GM23338 (cell line): ENCODE data around the gene RXRA. TPM values are rescaled to one million over a fixed set of nuclear protein-coding genes. Genes with fewer than 3 reads are reported as not detected.

ENCODE experiments used
- ATAC-seq: fragments of 200-7000 bp; cut with Tn5 transposase; 3 replicates; pipeline ENCODE4 v1.9.1; 2020
- DNase-seq: peaks from one replicate; pipeline ENCODE4 v3.0.0-alpha.2; 2015; ENCODE audit warnings: low spot score
- H2AFZ ChIP-seq: fragments of 200-600 bp; sonication (generic); 2 replicates; pipeline ENCODE4 v1.8.0; 2016; ENCODE audit warnings: antibody characterized with exemption, mild to moderate bottlenecking, moderate library complexity
- H3F3A ChIP-seq: fragments of 200-600 bp; sonication (generic); replicated peaks from 2 replicates; pipeline ENCODE4 v1.8.0; 2017; ENCODE audit warnings: antibody characterized with exemption, mixed run types, low read depth
- H3K27ac ChIP-seq: fragments of 200-600 bp; sonication (generic); 2 replicates; pipeline ENCODE4 v1.6.1; 2016; ENCODE audit warnings: low read depth
- H3K27me3 ChIP-seq: fragments of 200-600 bp; sonication (generic); 2 replicates; pipeline ENCODE4 v1.8.0; 2016; ENCODE audit warnings: mild to moderate bottlenecking, mixed run types, moderate library complexity; ENCODE audit not compliant: insufficient read depth
- H3K36me3 ChIP-seq: fragments of 200-600 bp; sonication (generic); 2 replicates; pipeline ENCODE4 v1.8.0; 2016; ENCODE audit warnings: mild to moderate bottlenecking; ENCODE audit not compliant: insufficient read depth
- H3K4me1 ChIP-seq: fragments of 200-600 bp; sonication (generic); 2 replicates; pipeline ENCODE4 v1.8.0; 2016; ENCODE audit warnings: mild to moderate bottlenecking, moderate library complexity; ENCODE audit not compliant: insufficient read depth
- H3K4me2 ChIP-seq: fragments of 200-600 bp; sonication (generic); 2 replicates; pipeline ENCODE4 v1.7.1; 2017; ENCODE audit warnings: mixed run types
- H3K4me3 ChIP-seq: fragments of 200-600 bp; sonication (generic); 2 replicates; pipeline ENCODE4 v1.6.1; 2016; ENCODE audit warnings: mixed run types
- H3K79me2 ChIP-seq: fragments of 200-600 bp; sonication (generic); replicated peaks from 2 replicates; pipeline ENCODE4 v1.8.0; 2017; ENCODE audit warnings: mild to moderate bottlenecking; ENCODE audit not compliant: insufficient read depth
- H3K9me2 ChIP-seq: fragments of 200-600 bp; sonication (generic); 2 replicates; pipeline ENCODE4 v1.8.0; 2017; ENCODE audit not compliant: insufficient read depth
- H4K20me1 ChIP-seq: fragments of 200-600 bp; sonication (generic); replicated peaks from 2 replicates; pipeline ENCODE4 v1.8.0; 2017; ENCODE audit warnings: mild to moderate bottlenecking; ENCODE audit not compliant: insufficient read depth
- H3K27ac Mint-ChIP-seq: 2 replicates; pipeline ENCODE4 v1.8.0; 2020; ENCODE audit warnings: inconsistent platforms, mild to moderate bottlenecking, moderate library complexity, mixed read lengths
- H3K27me3 Mint-ChIP-seq: 3 replicates; pipeline ENCODE4 v1.8.0; 2022; ENCODE audit warnings: low read depth, mild to moderate bottlenecking, moderate library complexity, mixed read lengths, inconsistent platforms; ENCODE audit not compliant: insufficient read depth, poor library complexity
- H3K36me3 Mint-ChIP-seq: 3 replicates; pipeline ENCODE4 v1.8.0; 2021; ENCODE audit warnings: low read depth, mild to moderate bottlenecking, inconsistent platforms, moderate library complexity, mixed read lengths
- H3K4me1 Mint-ChIP-seq: 3 replicates; pipeline ENCODE4 v1.8.0; 2020; ENCODE audit warnings: mild to moderate bottlenecking, inconsistent platforms, mixed read lengths
- H3K4me3 Mint-ChIP-seq: 3 replicates; pipeline ENCODE4 v1.8.0; 2021; ENCODE audit warnings: moderate library complexity, mild to moderate bottlenecking, inconsistent platforms, mixed read lengths
- H3K9me3 Mint-ChIP-seq: 3 replicates; pipeline ENCODE4 v1.8.0; 2020; ENCODE audit warnings: moderate library complexity, mild to moderate bottlenecking, inconsistent platforms, mixed read lengths
- CREB1 ChIP-seq: fragments of 250-450 bp; sonication (Bioruptor Pico); IDR thresholded peaks from 2 replicates; pipeline ENCODE4 v1.5.0; 2020; ENCODE audit warnings: low read depth, mild to moderate bottlenecking, moderate library complexity
- EZH2 ChIP-seq: fragments of 200-600 bp; sonication (generic); IDR thresholded peaks from one replicate; pipeline ENCODE4 v1.8.0; 2017; ENCODE audit warnings: antibody characterized with exemption, mild to moderate bottlenecking, low read depth; ENCODE audit not compliant: unreplicated experiment
- EZH2phosphoT487 ChIP-seq: fragments of 200-600 bp; sonication (generic); IDR thresholded peaks from one replicate; pipeline ENCODE4 v1.8.1; 2018; ENCODE audit warnings: antibody characterized with exemption; ENCODE audit not compliant: unreplicated experiment
- JUNB ChIP-seq: IDR thresholded peaks from one replicate; pipeline ENCODE4 v1.6.1; 2016; ENCODE audit warnings: antibody characterized with exemption; ENCODE audit not compliant: unreplicated experiment
- NANOG ChIP-seq: IDR thresholded peaks from 2 replicates; pipeline ENCODE4 v1.6.1; 2016; ENCODE audit warnings: antibody characterized with exemption, borderline replicate concordance
- POLR2AphosphoS5 ChIP-seq: IDR thresholded peaks from 2 replicates; pipeline ENCODE4 v1.6.1; 2016; ENCODE audit warnings: antibody characterized with exemption, low read depth
- STAT1 ChIP-seq: IDR thresholded peaks from one replicate; pipeline ENCODE4 v1.6.1; 2016; ENCODE audit warnings: antibody characterized with exemption; ENCODE audit not compliant: unreplicated experiment
- ZNF114 ChIP-seq: fragments of 250-450 bp; sonication (Bioruptor Pico); IDR thresholded peaks from 2 replicates; pipeline ENCODE4 v1.5.0; 2020; ENCODE audit warnings: mild to moderate bottlenecking, moderate library complexity
- ZNF331 ChIP-seq: fragments of 250-450 bp; sonication (Bioruptor Pico); IDR thresholded peaks from 2 replicates; pipeline ENCODE4 v1.5.0; 2020; ENCODE audit warnings: low read depth, mild to moderate bottlenecking, moderate library complexity
- polyA plus RNA-seq: library from polyadenylated mRNA; unstranded; fragments of >200 nt; fragmentation: Nextera tagmentation; extraction: Ambion mirVana; gene quantifications from 2 replicates; pipeline ENCODE4 v1.2.1, GENCODE V29; 2016
- total RNA-seq: library from RNA; depleted of rRNA; stranded (reverse); fragments of >200 nt; shearing (Covaris generic); gene quantifications from 2 replicates; pipeline ENCODE4 v1.2.3, GENCODE V29; 2014
- TF ChIP-seq, protein P1 (sequence below): IDR thresholded peaks from one replicate; pipeline ENCODE4 v1.6.1; 2018; ENCODE audit warnings: antibody characterized with exemption; ENCODE audit not compliant: unreplicated experiment
- TF ChIP-seq, protein P2 (sequence below): IDR thresholded peaks from 2 replicates; pipeline ENCODE4 v1.6.1; 2016; ENCODE audit warnings: antibody characterized with exemption
- TF ChIP-seq, protein P3 (sequence below): fragments of 250-450 bp; sonication (Bioruptor Pico); IDR thresholded peaks from 2 replicates; pipeline ENCODE4 v1.5.0; 2020; ENCODE audit warnings: mild to moderate bottlenecking, moderate library complexity
- TF ChIP-seq, protein P4 (sequence below), 2 experiments: fragments of 200-600 bp in 1 of 2; sonication (generic) in 1 of 2; conservative IDR thresholded peaks; 2 replicates each; pipeline versions ENCODE4 v1.5.1 to v1.6.1; 2016 to 2017; ENCODE audit warnings: antibody characterized with exemption in 2 of 2, low read depth in 2 of 2, mild to moderate bottlenecking in 2 of 2, moderate library complexity in 1 of 2

The RXRA gene
- total and polyA plus RNA-seq, 2 experiments from 2014 or later: 4.9 to 17.9 TPM

DNA sequence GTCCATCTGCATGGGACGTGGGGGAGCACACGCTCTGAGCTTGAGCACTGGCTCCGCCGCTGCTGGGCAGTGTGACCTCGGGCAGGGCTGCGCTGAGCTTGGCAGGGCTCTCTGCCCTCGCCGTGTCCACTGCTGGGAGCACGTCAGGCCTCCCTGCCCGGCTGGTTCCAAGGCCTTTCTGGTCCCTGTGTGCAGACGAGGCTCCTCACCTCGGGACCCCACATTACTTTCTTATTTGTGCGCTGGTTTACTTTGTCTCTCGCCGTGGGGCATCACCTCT is 43.9 kb downstream of the RXRA start (continued):
- TF ChIP-seq CREB1 (CRISPR knock-in tag): no peak
- no peak for TF ChIP-seq EZH2

DNA sequence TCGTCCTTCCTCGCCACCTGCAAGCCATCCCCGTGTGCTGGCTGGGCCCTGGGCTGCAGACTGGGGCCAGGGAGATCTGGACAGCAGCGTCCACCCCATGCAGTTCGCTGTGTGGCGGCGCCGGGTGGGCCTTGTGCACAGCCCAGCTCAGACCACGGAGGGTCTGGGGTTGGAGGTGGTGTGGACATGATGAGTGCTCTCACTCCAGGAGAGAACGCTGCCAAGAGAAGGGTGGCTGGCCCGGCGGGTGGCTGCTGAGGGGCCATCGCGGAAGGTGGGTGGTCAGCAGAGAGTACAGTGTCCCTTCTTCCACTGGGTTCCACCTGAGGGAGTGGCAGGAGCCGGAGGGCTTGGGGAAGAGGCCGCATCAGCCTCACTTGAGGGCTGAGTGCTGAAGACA is 44.4 kb downstream of the RXRA start:
- H3K4me2 ChIP-seq: no peak overlapping the region
- H2AFZ ChIP-seq: no peak overlapping the region
- Mint-ChIP-seq H3K4me1 (peaks cover 8% of the 10 kb centered on the region), H3K27ac (no peak overlapping the region; the same call in 1 of the 2 replicates), H3K9me3 (no peaks in the 10 kb centered on the region), H3K36me3 (no peaks in the 10 kb centered on the region), H3K27me3 (peaks cover 4% of the 10 kb centered on the region), H3K4me3 (no peak overlapping the region)
- H3K4me3 ChIP-seq: no peak overlapping the region
- no peaks in the 10 kb centered on the region for H3K36me3 ChIP-seq
- DNase-seq: no peak
- H3K27me3 ChIP-seq: no peaks in the 10 kb centered on the region
- H3K4me1 ChIP-seq: no peaks in the 10 kb centered on the region
- no peak overlapping the region for H3K27ac ChIP-seq
- no peak for ATAC-seq
- TF ChIP-seq CREB1 (CRISPR knock-in tag) (no peak), STAT1 (no peak), JUNB (no peak), POLR2AphosphoS5 (no peak), EZH2phosphoT487 (no peak), ZNF114 (CRISPR knock-in tag) (no peak), EZH2 (no peak), ZNF331 (no peak), NANOG (no peak)
- TF ChIP-seq, protein P1, sequence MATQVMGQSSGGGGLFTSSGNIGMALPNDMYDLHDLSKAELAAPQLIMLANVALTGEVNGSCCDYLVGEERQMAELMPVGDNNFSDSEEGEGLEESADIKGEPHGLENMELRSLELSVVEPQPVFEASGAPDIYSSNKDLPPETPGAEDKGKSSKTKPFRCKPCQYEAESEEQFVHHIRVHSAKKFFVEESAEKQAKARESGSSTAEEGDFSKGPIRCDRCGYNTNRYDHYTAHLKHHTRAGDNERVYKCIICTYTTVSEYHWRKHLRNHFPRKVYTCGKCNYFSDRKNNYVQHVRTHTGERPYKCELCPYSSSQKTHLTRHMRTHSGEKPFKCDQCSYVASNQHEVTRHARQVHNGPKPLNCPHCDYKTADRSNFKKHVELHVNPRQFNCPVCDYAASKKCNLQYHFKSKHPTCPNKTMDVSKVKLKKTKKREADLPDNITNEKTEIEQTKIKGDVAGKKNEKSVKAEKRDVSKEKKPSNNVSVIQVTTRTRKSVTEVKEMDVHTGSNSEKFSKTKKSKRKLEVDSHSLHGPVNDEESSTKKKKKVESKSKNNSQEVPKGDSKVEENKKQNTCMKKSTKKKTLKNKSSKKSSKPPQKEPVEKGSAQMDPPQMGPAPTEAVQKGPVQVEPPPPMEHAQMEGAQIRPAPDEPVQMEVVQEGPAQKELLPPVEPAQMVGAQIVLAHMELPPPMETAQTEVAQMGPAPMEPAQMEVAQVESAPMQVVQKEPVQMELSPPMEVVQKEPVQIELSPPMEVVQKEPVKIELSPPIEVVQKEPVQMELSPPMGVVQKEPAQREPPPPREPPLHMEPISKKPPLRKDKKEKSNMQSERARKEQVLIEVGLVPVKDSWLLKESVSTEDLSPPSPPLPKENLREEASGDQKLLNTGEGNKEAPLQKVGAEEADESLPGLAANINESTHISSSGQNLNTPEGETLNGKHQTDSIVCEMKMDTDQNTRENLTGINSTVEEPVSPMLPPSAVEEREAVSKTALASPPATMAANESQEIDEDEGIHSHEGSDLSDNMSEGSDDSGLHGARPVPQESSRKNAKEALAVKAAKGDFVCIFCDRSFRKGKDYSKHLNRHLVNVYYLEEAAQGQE: no peak
- TF ChIP-seq, protein P2, sequence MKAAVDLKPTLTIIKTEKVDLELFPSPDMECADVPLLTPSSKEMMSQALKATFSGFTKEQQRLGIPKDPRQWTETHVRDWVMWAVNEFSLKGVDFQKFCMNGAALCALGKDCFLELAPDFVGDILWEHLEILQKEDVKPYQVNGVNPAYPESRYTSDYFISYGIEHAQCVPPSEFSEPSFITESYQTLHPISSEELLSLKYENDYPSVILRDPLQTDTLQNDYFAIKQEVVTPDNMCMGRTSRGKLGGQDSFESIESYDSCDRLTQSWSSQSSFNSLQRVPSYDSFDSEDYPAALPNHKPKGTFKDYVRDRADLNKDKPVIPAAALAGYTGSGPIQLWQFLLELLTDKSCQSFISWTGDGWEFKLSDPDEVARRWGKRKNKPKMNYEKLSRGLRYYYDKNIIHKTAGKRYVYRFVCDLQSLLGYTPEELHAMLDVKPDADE: no peak
- TF ChIP-seq, protein P3, sequence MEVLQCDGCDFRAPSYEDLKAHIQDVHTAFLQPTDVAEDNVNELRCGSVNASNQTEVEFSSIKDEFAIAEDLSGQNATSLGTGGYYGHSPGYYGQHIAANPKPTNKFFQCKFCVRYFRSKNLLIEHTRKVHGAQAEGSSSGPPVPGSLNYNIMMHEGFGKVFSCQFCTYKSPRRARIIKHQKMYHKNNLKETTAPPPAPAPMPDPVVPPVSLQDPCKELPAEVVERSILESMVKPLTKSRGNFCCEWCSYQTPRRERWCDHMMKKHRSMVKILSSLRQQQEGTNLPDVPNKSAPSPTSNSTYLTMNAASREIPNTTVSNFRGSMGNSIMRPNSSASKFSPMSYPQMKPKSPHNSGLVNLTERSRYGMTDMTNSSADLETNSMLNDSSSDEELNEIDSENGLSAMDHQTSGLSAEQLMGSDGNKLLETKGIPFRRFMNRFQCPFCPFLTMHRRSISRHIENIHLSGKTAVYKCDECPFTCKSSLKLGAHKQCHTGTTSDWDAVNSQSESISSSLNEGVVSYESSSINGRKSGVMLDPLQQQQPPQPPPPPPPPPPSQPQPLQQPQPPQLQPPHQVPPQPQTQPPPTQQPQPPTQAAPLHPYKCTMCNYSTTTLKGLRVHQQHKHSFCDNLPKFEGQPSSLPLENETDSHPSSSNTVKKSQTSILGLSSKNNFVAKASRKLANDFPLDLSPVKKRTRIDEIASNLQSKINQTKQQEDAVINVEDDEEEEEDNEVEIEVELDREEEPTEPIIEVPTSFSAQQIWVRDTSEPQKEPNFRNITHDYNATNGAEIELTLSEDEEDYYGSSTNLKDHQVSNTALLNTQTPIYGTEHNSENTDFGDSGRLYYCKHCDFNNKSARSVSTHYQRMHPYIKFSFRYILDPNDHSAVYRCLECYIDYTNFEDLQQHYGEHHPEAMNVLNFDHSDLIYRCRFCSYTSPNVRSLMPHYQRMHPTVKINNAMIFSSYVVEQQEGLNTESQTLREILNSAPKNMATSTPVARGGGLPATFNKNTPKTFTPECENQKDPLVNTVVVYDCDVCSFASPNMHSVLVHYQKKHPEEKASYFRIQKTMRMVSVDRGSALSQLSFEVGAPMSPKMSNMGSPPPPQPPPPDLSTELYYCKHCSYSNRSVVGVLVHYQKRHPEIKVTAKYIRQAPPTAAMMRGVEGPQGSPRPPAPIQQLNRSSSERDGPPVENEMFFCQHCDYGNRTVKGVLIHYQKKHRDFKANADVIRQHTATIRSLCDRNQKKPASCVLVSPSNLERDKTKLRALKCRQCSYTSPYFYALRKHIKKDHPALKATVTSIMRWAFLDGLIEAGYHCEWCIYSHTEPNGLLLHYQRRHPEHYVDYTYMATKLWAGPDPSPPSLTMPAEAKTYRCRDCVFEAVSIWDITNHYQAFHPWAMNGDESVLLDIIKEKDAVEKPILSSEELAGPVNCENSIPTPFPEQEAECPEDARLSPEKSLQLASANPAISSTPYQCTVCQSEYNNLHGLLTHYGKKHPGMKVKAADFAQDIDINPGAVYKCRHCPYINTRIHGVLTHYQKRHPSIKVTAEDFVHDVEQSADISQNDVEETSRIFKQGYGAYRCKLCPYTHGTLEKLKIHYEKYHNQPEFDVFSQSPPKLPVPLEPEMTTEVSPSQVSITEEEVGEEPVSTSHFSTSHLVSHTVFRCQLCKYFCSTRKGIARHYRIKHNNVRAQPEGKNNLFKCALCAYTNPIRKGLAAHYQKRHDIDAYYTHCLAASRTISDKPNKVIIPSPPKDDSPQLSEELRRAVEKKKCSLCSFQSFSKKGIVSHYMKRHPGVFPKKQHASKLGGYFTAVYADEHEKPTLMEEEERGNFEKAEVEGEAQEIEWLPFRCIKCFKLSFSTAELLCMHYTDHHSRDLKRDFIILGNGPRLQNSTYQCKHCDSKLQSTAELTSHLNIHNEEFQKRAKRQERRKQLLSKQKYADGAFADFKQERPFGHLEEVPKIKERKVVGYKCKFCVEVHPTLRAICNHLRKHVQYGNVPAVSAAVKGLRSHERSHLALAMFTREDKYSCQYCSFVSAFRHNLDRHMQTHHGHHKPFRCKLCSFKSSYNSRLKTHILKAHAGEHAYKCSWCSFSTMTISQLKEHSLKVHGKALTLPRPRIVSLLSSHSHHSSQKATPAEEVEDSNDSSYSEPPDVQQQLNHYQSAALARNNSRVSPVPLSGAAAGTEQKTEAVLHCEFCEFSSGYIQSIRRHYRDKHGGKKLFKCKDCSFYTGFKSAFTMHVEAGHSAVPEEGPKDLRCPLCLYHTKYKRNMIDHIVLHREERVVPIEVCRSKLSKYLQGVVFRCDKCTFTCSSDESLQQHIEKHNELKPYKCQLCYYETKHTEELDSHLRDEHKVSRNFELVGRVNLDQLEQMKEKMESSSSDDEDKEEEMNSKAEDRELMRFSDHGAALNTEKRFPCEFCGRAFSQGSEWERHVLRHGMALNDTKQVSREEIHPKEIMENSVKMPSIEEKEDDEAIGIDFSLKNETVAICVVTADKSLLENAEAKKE (CRISPR knock-in tag): no peak
- TF ChIP-seq, protein P4, sequence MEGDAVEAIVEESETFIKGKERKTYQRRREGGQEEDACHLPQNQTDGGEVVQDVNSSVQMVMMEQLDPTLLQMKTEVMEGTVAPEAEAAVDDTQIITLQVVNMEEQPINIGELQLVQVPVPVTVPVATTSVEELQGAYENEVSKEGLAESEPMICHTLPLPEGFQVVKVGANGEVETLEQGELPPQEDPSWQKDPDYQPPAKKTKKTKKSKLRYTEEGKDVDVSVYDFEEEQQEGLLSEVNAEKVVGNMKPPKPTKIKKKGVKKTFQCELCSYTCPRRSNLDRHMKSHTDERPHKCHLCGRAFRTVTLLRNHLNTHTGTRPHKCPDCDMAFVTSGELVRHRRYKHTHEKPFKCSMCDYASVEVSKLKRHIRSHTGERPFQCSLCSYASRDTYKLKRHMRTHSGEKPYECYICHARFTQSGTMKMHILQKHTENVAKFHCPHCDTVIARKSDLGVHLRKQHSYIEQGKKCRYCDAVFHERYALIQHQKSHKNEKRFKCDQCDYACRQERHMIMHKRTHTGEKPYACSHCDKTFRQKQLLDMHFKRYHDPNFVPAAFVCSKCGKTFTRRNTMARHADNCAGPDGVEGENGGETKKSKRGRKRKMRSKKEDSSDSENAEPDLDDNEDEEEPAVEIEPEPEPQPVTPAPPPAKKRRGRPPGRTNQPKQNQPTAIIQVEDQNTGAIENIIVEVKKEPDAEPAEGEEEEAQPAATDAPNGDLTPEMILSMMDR (conservative IDR thresholded peaks at IDR 0.05; ENCODE audit: low read depth in 2 of 2): no peak
- no peaks in the 10 kb centered on the region for H3F3A ChIP-seq
- H3K79me2 ChIP-seq: peaks cover 43% of the 10 kb centered on the region
- H3K9me2 ChIP-seq: no peaks in the 10 kb centered on the region
- H4K20me1 ChIP-seq: no peaks in the 10 kb centered on the region; the same call in 1 of the 2 replicates
